GM18867 (cell line): Measurements from ENCODE around the gene SLC26A11.

Experiments used
- ATAC-seq: cut with Tn5 transposase; IDR thresholded peaks from one replicate; pipeline ENCODE4 v1.9.1; 2021; ENCODE audit warnings: mild to moderate bottlenecking, moderate library complexity; ENCODE audit not compliant: unreplicated experiment

The SLC26A11 gene

GRCh38 chr17:80277751-80278671, 57.8 kb downstream of the SLC26A11 start:
- ATAC-seq, result no peak

DNA sequence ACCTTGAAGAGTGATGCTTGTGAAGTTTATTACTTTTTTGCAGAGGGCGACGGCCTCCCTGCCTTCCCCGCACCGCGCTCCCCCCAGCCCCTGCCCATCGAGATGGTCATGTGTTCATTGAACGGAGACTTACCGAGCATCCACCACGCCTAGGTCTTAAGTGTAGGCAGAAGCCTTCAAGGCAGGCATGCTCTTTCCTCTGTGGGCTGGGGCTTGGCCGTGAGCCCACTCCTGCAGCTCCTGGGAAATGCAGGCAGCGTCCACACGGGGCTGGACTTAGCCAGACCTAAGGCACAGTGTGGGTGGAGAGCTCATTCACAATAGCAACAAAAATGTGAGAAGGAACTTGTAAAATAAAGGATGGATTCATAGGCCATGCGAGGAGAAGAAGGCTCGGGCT, 59.7 kb downstream of the SLC26A11 start:
- ATAC-seq, result no peak

GRCh38 chr17:80281516-80281915, 61.3 kb downstream of the SLC26A11 start:
- no peak for ATAC-seq

DNA sequence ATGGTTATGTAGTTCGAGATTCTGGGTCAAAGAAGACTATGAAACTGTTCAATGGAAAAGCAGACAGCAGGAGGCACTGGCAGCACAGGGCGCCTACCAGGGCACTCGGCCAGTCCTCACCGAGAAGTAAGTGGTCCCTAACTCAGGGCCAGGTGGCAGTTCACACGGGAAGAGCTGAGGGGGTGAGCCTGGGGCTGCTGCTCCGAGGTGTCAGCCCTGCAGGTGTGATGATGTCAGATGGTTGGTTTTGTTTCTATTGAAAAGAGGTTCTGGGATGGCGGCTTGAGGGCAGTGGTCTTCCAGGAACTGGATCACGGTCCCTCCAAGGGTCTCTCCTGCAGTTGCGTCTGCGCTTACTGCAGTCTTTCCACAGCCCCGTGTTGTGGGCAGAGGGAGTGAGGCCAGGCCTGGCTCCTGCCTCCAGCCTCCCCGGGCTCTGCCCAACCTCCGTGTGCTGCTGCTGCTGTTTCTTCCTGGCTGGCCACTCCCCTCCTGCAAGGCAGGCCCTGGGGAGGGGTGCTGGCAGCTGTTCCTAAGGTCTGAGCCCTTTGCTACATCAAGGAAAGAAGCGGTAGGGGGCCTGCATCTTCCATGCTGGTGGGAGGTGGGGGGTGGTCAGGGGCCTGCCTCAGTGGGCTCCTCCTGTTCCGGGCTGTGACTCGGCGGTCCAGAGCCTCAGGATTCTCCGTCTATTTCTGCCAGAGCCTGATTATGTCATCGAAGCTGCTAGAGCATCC, 63.1 kb downstream of the SLC26A11 start:
- no peak for ATAC-seq

DNA sequence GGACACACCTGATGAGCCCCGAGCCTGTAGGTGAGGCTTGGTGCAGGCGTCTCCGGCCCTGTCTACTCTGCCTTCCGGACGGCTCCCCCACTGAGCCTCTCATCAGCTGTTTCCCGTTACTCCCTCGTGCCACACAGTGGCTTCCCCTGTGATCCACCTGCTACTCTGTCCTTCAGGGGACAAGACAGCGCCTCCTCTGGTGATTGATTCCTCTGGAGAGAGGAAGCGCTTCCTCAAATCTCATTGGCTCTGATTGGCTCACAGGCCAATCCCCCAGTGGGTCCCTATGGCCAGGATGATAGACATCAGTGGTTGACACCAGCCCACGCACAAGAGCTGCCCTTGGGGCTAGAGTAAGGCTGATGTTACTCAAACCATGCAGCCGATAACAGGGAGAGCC, 64.4 kb downstream of the SLC26A11 start:
- no peak for ATAC-seq

- no peak for ATAC-seq
Observed at GRCh38 chr17:80285237-80285920, 65.2 kb downstream of the SLC26A11 start.

DNA sequence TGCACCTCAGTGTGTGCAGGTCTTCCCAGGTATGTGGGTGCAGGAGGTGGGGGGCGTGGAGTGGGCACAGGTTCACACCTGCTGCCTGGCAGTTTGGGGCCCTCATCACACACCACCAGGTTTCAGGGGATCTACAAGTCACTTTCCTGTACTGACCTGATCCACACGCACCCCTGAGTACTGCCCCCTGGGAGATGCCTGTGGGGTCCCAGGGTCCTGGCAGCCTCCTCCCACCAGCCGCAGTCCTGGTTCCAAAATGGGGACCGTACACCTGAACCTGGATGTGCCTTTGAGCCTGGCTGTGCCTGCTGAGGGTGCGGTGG, 66.4 kb downstream of the SLC26A11 start:
- ATAC-seq, result no peak

DNA sequence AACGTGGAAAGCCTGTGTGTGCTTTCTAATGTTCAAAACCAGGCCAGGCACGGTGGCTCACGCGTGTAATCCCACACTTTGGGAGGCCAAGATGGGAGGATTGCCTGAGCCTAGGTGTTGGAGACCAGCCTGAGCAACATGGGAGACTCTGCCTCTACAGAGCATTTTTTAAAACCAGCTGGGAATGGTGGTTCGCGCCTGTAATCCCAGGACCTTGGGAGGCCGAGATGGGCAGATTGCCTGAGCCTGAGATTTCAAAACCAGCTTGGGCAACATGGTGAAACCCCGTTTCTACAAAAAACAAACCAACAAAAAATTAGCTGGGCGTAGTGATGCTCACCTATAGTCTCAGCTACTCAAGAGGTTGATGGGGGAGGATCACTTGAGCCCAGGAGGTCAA, 66.8 kb downstream of the SLC26A11 start:
- ATAC-seq, result no peak

DNA sequence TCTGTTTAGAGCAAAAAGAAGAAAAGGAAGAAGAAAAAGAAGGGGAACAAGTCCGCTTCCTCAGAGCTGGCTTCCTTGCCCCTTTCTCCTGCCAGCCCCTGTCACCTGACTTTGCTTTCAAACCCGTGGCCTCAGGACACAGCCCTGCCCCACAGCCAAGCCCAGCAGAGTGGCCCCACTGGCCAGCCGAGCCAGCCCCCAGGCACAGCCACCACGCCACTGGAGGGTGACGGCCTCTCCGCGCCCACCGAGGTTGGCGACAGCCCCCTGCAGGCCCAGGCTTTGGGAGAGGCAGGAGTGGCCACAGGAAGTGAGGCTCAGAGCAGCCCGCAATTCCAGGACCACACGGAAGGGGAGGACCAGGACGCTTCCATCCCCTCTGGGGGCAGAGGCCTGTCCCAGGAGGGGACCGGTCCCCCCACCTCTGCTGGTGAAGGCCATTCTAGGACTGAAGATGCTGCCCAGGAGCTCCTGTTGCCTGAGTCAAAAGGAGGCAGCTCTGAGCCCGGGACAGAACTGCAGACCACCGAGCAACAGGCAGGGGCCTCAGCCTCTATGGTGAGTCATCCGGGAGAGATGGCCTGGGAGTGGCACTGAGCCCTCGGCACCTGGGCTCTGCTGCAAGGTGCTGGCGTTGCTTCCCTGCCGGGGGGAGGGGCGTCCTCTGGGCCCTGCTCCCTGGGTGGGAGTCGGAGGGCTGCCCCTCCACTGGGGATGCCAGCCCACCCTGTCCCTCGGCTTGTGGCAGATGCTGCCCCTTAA, 67.8 kb downstream of the SLC26A11 start:
- no peak for ATAC-seq

DNA sequence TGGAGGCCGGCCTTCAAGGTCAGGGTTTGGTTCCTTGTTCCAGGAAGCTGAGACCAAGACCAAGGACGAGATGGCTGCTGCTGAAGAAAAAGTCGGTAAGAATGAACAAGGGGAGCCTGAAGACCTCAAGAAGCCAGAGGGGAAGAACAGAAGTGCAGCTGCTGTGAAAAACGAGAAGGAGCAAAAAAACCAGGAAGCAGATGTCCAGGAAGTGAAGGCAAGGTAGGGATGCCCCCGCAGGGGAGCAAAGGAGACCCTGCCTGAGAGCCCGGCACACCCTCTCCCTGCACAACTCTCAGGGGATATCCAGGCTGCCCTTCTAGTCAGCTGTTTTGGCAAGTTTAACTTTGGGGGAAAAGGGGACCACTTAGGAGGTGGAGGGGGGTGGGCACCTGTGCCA, 69.4 kb downstream of the SLC26A11 start:
- no peak for ATAC-seq

DNA sequence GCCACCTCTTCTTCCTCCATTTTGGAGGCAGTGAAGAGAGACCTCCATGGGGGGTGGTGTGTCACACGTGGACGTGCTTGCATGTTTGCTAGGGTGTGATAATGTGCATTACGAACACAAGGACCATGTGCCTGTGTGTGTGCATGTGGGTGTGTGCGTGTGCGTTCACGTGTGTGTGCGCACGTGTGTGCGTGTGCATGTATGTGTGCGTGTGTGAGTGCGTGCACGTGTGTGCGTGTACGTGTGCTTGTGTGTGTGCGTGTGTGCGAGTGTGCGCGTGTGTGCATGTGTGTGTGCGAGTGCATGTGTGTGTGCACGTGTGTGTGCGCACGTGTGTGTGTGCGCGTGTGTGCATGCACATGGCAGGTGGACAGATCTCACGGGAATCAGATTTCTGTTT, 69.9 kb downstream of the SLC26A11 start:
- ATAC-seq, result no peak

DNA sequence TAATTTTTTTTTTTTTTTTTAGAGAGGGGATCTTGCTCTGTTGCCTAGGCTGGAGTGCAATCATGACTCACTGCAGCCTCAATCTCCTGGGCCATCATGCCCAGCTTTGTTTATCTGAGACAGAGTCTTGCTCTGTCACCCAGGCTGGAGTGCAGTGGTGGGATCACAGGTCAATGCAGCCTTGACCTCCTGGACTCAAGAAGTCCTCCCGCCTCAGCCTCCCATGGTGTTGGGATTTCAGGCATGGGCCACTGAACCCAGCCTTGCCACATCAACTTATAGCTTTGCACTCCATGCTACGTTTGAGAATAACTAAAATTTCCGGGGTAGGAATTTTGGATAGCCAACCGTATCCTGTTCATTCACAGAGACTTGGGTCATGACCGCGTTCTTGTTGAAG, 71.0 kb downstream of the SLC26A11 start:
- ATAC-seq, result no peak

DNA sequence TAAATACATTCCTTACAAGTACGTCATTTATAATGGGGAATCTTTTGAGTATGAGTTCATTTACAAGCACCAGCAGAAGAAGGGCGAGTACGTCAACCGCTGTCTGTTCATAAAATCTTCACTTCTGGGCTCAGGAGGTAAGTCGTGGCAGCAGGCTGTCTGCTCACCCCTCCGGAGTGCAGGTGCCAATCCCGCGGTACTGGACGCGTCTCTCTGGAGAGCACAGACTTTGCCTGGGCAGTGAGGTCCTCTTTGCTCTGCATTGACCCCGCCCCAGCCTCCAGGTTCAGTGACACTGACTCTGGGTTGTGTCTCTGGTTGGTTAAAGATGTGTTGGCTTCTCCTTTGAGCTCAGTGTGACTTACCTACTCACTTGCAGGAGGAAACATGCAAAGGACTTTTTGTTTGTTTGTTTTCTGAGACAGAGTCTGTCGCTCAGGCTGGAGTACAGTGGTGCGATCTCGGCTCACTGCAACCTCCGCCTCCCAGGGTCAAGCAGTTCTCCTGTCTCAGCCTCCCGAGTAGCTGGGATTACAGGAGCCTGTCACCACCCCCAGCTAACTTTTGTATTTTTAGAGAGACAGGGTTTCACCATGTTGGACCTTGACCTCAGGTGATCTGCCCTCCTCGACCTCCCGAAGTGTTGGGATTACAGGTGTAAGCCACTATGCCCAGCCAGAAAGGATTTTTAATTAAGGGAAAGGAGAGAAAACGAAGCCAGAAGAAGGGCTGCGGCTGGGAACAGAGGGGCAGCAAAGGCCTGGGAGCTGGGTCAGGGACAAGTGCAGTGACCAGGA, 71.7 kb downstream of the SLC26A11 start:
- ATAC-seq, result no peak

DNA sequence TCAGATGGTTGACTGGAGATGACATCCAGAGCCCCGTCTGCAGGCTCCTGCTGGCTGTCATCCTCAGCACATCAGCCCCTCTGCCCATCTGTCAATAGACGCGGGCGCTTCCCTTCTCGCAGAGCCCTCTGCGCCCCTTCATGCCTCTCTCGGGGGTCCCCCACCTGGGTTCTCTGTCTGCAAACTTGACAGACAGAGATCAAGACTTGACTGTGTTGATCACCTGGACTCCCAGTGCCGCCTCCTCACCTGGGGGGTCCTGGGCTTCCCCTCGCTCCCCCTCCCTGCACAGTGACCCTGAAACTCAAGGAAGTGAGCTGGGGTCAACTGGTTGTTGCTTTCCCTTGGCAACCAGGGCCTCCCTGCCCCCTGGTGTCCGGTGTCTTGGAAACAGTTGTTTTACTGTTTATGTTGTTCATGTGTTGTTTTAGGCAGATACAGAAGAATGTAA, 72.3 kb downstream of the SLC26A11 start:
- no peak for ATAC-seq

DNA sequence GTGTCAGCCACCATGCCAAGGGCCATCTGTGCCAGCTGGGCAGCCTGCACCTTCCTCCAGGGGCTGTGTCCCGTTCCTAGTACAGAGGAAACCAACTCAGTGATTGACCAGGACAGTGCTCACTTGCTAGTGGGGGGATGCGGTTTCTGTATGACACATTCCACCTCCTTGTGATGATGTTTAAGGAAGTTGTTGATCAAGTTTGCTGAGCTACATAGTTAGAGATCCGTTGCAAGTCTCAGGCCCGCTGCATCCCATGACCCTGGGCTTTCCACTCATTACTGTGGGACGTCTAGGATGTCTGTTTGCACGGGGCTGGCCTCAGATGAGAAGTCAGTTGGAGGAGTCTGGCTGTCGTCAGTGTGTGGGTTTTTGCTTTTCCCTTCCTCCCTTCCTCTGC, 74.0 kb downstream of the SLC26A11 start:
- no peak for ATAC-seq

DNA sequence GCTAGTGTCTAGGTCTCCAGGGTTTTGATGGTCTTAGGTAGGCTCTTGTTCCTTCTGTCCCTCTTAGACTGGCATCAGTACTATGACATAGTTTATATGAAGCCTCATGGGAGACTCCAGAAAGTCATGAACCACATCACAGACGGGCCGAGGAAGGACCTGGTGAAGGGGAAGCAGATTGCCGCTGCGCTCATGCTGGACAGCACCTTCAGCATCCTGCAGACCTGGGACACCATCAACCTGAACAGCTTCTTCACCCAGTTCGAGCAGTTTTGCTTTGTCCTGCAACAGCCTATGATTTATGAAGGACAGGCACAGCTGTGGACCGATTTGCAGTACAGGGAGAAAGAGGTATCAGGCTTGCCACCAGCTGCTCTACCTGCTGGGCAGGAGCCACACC, 74.4 kb downstream of the SLC26A11 start:
- no peak for ATAC-seq

- ATAC-seq, result no peak
Observed at GRCh38 chr17:80295146-80295545, 74.9 kb downstream of the SLC26A11 start.

DNA sequence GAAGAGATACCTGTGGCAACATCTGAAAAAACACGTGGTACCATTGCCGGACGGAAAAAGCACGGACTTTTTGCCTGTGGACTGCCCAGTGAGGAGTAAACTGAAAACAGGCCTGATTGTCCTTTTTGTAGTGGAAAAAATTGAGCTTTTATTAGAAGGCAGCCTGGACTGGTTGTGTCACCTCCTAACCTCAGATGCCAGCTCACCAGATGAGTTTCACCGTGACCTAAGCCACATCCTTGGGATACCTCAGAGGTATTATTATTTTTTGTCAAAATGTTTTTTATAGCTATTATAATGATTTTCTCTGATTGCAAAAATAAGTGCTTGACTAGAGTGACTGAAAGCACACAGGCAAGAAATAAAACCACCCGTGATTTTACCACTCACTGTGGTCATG, 75.3 kb downstream of the SLC26A11 start:
- ATAC-seq, result no peak

GRCh38 chr17:80296221-80296620, 76.0 kb downstream of the SLC26A11 start:
- no peak for ATAC-seq

DNA sequence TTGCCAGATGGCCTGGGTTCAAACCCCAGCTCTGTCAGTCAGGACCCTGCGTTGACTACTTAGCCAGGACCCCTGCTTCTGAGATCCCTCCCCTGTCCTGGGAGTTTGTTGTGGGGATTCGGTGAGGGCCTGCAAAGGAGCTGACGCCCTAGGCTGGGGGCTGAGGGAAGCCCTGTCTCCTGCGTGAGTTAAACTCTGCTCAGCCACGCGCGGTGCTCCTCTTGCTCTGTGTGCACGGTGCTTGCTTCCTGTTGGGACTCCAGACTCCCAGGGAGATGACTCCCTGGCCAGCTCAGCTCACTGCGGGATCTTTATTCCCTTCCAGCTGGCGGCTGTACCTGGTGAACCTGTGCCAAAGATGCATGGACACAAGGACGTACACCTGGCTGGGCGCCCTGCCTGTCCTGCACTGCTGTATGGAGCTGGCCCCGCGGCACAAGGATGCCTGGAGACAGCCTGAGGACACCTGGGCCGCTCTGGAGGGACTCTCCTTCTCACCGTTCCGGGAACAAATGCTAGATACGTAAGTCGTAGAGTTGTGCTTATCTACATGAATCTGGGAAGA, 77.9 kb downstream of the SLC26A11 start:
- ATAC-seq, result no peak
